Activated T-cell treated with anti-CD3 and anti-CD28 coated beads, Interleukin-2, amount 50 U/mL, for 24 hours (primary cell): ENCODE data around the gene PHACTR3.

ENCODE experiments used
- DNase-seq: peaks from one replicate; pipeline ENCODE4 v3.0.0-alpha.2; 2020
- H3K27ac Mint-ChIP-seq: 2 replicates; pipeline ENCODE4 v1.8.0; 2020; ENCODE audit warnings: mild to moderate bottlenecking, mixed read lengths
- H3K27me3 Mint-ChIP-seq: 2 replicates; pipeline ENCODE4 v1.8.0; 2020; ENCODE audit warnings: mixed read lengths
- H3K36me3 Mint-ChIP-seq: 2 replicates; pipeline ENCODE4 v1.8.0; 2020; ENCODE audit warnings: low read depth, mixed read lengths
- H3K4me1 Mint-ChIP-seq: 2 replicates; pipeline ENCODE4 v1.8.0; 2020; ENCODE audit warnings: low read depth, mixed read lengths
- H3K4me3 Mint-ChIP-seq: 2 replicates; pipeline ENCODE4 v1.8.0; 2020; ENCODE audit warnings: mild to moderate bottlenecking, moderate library complexity, mixed read lengths
- H3K9me3 Mint-ChIP-seq: 2 replicates; pipeline ENCODE4 v1.8.0; 2020; ENCODE audit warnings: mixed read lengths

PHACTR3 gene

DNA sequence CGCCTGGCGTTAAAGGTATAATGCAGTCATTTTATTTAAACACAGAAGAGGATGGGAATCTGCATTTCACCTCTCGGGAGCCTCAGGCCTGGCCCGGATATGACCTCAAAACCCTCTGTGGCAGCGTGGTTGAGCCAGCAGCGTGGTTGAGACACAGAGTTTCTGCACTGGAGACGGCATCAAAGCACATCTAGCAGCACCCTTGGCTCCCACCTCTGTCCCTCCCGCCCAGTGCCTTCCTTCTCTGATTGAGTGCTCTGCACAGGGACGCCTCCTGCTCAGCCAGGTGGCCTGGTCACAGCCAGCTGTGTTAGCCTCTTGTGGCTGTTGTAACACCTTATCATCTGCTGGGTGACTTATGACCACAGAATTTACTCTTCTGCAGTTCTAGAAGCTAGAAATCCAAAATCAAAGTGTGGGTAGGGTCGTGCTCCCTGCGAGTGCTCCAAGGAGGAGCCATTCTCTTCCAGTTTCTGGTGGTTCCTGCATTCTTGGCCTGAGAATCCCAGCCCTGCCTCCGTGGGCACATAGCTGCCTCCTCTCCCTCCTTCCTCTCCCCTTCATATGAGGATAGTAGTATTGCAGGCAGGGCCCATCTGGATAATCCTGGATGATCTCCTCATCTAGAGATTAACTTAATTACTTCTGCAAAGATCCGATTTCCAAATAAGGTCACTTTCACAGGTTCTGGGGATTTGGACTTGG lies 172.4 kb downstream of the PHACTR3 start:
- no peak overlapping the region for H3K4me3 Mint-ChIP-seq
- H3K9me3 Mint-ChIP-seq, result no peaks in the 10 kb centered on the region
- H3K4me1 Mint-ChIP-seq, result no peaks in the 10 kb centered on the region
- DNase-seq, result no peak
- H3K27me3 Mint-ChIP-seq, result peaks cover 4% of the 10 kb centered on the region
- H3K27ac Mint-ChIP-seq, result no peak overlapping the region
- no peaks in the 10 kb centered on the region for H3K36me3 Mint-ChIP-seq

- no peaks in the 10 kb centered on the region for H3K36me3 Mint-ChIP-seq
- no peak overlapping the region for H3K27ac Mint-ChIP-seq
- peaks cover 5% of the 10 kb centered on the region for H3K27me3 Mint-ChIP-seq
- H3K4me1 Mint-ChIP-seq, result no peaks in the 10 kb centered on the region
- H3K4me3 Mint-ChIP-seq, result no peak overlapping the region
- no peaks in the 10 kb centered on the region for H3K9me3 Mint-ChIP-seq
- DNase-seq, result no peak
Measured at GRCh38 chr20:59777331-59777725, 173.0 kb downstream of the PHACTR3 start.

- no peaks in the 10 kb centered on the region for H3K36me3 Mint-ChIP-seq
- no peak overlapping the region for H3K4me3 Mint-ChIP-seq
- H3K9me3 Mint-ChIP-seq, result no peaks in the 10 kb centered on the region
- no peaks in the 10 kb centered on the region for H3K4me1 Mint-ChIP-seq
- no peak for DNase-seq
- H3K27me3 Mint-ChIP-seq, result peaks cover 8% of the 10 kb centered on the region
- no peak overlapping the region for H3K27ac Mint-ChIP-seq
Measured at GRCh38 chr20:59777814-59778575, 173.7 kb downstream of the PHACTR3 start.

- Mint-ChIP-seq H3K27ac (no peak overlapping the region), H3K4me1 (no peaks in the 10 kb centered on the region), H3K4me3 (no peak overlapping the region), H3K9me3 (no peaks in the 10 kb centered on the region), H3K27me3 (peaks cover 8% of the 10 kb centered on the region), H3K36me3 (no peaks in the 10 kb centered on the region)
- DNase-seq, result no peak
Measured at GRCh38 chr20:59778615-59779200, 174.4 kb downstream of the PHACTR3 start.

GRCh38 chr20:59779656-59780380 lies 175.5 kb downstream of the PHACTR3 start:
- Mint-ChIP-seq H3K9me3 (no peaks in the 10 kb centered on the region), H3K36me3 (no peaks in the 10 kb centered on the region), H3K4me3 (no peak overlapping the region), H3K27me3 (peaks cover 8% of the 10 kb centered on the region), H3K27ac (no peak overlapping the region), H3K4me1 (no peaks in the 10 kb centered on the region)
- DNase-seq, result no peak

DNA sequence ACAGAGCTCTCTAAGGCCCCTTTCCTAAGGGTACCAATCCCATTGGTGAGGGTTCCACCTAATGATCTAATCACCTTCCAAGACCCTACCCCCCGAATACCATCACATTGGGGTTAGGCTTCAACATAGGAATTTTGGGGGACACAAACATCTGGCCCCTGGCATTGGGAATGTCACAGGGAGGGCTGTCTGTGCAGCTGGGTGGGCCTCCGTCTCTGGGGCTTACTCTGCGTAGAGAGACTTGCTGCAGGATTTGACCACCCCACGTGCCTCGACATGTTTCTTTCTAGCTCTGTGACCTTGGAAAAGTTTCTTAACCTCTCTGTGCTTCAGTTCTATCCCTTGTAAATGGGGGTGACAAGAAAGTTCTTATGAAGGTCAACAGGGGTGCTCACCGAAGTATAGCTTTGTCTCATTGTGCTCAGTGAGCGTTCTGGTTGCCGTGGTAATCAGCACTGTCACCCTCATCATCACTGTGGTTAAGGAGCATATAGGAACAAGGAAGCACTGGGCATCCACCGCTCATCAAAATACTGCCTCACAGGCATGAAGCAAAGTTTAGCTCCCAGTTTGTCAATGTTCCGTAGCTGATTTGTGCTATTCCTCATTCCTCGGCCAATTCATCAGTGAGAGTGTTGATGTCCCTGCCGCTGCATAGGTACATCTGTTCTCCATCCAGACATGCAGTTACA lies 176.3 kb downstream of the PHACTR3 start:
- Mint-ChIP-seq H3K4me1 (no peaks in the 10 kb centered on the region), H3K4me3 (no peak overlapping the region), H3K36me3 (no peaks in the 10 kb centered on the region), H3K27me3 (peaks cover 8% of the 10 kb centered on the region), H3K27ac (no peak overlapping the region), H3K9me3 (no peaks in the 10 kb centered on the region)
- DNase-seq, result no peak

DNA sequence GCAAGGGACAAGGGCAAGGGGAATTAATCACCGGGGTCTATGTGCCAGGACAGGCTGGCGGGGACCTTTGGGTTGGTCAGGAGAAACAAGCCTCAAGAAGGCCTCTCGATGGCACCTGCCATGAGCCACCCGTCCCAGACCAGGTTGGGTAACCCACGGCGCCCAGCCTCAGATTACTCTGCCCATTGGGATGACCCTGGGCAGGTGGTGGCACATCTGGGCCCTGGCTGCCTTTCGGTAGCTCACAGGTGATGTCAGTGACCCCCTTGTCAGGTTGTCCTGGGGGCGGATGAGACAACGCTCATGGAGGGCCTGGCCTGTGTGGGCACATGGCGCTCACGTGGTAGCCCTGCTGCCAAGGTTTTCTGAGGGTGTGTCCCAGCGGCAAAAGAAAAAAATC lies 176.9 kb downstream of the PHACTR3 start:
- Mint-ChIP-seq H3K27ac (no peak overlapping the region), H3K27me3 (peaks cover 8% of the 10 kb centered on the region), H3K9me3 (no peaks in the 10 kb centered on the region), H3K4me1 (no peaks in the 10 kb centered on the region), H3K36me3 (no peaks in the 10 kb centered on the region), H3K4me3 (no peak overlapping the region)
- DNase-seq, result no peak

GRCh38 chr20:59782986-59783640 lies 178.8 kb downstream of the PHACTR3 start:
- no peak overlapping the region for H3K27ac Mint-ChIP-seq
- peak; percentile 41 for DNase-seq
- H3K27me3 Mint-ChIP-seq, result peaks cover 17% of the 10 kb centered on the region
- H3K36me3 Mint-ChIP-seq, result no peaks in the 10 kb centered on the region
- H3K9me3 Mint-ChIP-seq, result no peaks in the 10 kb centered on the region
- H3K4me1 Mint-ChIP-seq, result no peaks in the 10 kb centered on the region
- H3K4me3 Mint-ChIP-seq, result no peak overlapping the region

GRCh38 chr20:59783641-59784010 lies 179.3 kb downstream of the PHACTR3 start:
- DNase-seq, result no peak
- Mint-ChIP-seq H3K27me3 (peaks cover 17% of the 10 kb centered on the region), H3K4me1 (no peaks in the 10 kb centered on the region), H3K27ac (no peak overlapping the region), H3K9me3 (no peaks in the 10 kb centered on the region), H3K36me3 (no peaks in the 10 kb centered on the region), H3K4me3 (no peak overlapping the region)

- peaks cover 19% of the 10 kb centered on the region for H3K27me3 Mint-ChIP-seq
- DNase-seq, result no peak
- H3K27ac Mint-ChIP-seq, result no peak overlapping the region
- no peaks in the 10 kb centered on the region for H3K36me3 Mint-ChIP-seq
- no peaks in the 10 kb centered on the region for H3K4me1 Mint-ChIP-seq
- no peaks in the 10 kb centered on the region for H3K9me3 Mint-ChIP-seq
- no peak overlapping the region for H3K4me3 Mint-ChIP-seq
Measured at GRCh38 chr20:59784365-59784764, 180.0 kb downstream of the PHACTR3 start.

GRCh38 chr20:59784791-59785668 lies 180.7 kb downstream of the PHACTR3 start:
- DNase-seq, result no peak
- H3K4me1 Mint-ChIP-seq, result no peaks in the 10 kb centered on the region
- no peak overlapping the region for H3K27ac Mint-ChIP-seq
- no peaks in the 10 kb centered on the region for H3K36me3 Mint-ChIP-seq
- peaks cover 22% of the 10 kb centered on the region for H3K27me3 Mint-ChIP-seq
- H3K9me3 Mint-ChIP-seq, result no peaks in the 10 kb centered on the region
- no peak overlapping the region for H3K4me3 Mint-ChIP-seq

DNA sequence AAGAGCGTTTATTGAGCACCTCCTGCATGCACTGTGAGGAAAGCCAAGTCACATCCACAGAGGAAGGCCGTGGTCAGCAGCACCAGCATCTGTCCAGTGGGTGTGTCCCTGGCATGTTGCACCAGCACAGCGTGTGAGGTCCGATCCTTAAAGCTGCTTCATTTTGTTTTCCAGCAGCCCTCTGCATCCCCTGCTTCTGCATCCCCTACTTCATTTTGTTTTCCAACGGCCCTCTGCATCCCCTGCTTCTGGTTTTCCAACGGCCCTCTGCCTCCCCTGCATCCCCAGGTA lies 181.3 kb downstream of the PHACTR3 start:
- Mint-ChIP-seq H3K9me3 (peaks cover 2% of the 10 kb centered on the region), H3K4me3 (no peak overlapping the region), H3K4me1 (no peaks in the 10 kb centered on the region), H3K27me3 (peaks cover 24% of the 10 kb centered on the region), H3K27ac (no peak overlapping the region), H3K36me3 (no peaks in the 10 kb centered on the region)
- DNase-seq, result no peak

- H3K4me3 Mint-ChIP-seq, result no peak overlapping the region
- H3K4me1 Mint-ChIP-seq, result no peaks in the 10 kb centered on the region
- peaks cover 2% of the 10 kb centered on the region for H3K9me3 Mint-ChIP-seq
- peaks cover 25% of the 10 kb centered on the region for H3K27me3 Mint-ChIP-seq
- DNase-seq, result no peak
- no peaks in the 10 kb centered on the region for H3K36me3 Mint-ChIP-seq
- H3K27ac Mint-ChIP-seq, result no peak overlapping the region
Measured at GRCh38 chr20:59785986-59786795, 181.9 kb downstream of the PHACTR3 start.
